K562 (cell line): ENCODE results near the gene MAST3. TPM values are rescaled to one million over a fixed set of nuclear protein-coding genes. Genes with fewer than 3 reads are reported as not detected.

ENCODE experiments used
- CBX3 ChIP-seq, 2 experiments: IDR thresholded peaks; 1 replicate in 1 of 2; 2 replicates in 1 of 2; pipeline ENCODE4 v1.6.1; 2012; ENCODE audit warnings: inconsistent platforms in 2 of 2, low read length in 2 of 2, borderline replicate concordance in 1 of 2, control low read depth in 1 of 2
- CREB1 ChIP-seq, 2 experiments: sonication (generic) in 1 of 2; formaldehyde crosslinking in 1 of 2; IDR thresholded peaks; 2 replicates each; pipeline versions ENCODE4 v1.6.1 to v1.8.0; 2012 to 2022; ENCODE audit warnings: inconsistent platforms in 1 of 2, mild to moderate bottlenecking in 1 of 2, missing genetic modification reagents in 1 of 2, moderate library complexity in 1 of 2
- KLF13 ChIP-seq: fragments of 450-650 bp; IDR thresholded peaks from 2 replicates; pipeline ENCODE4 v1.6.1; 2016; ENCODE audit warnings: missing genetic modification characterization, low read depth, mild to moderate bottlenecking, missing compliant biosample characterization, moderate library complexity, borderline replicate concordance
- MYC ChIP-seq, 2 experiments: fragments of 250-450 bp in 1 of 2; sonication (Bioruptor Pico) in 1 of 2; IDR thresholded peaks; 2 replicates each; pipeline versions ENCODE4 v1.5.1 to v1.6.1; 2012 to 2021; ENCODE audit warnings: low read depth in 2 of 2, borderline replicate concordance in 1 of 2, improper control_type of control experiment in 1 of 2, low read length in 1 of 2, mild to moderate bottlenecking in 1 of 2, moderate library complexity in 1 of 2
- NBN ChIP-seq: fragments of 450-650 bp; IDR thresholded peaks from 2 replicates; pipeline ENCODE4 v1.6.1; 2016; ENCODE audit warnings: low read depth, mild to moderate bottlenecking
- RBFOX2 ChIP-seq: fragments of 200-400 bp; formaldehyde crosslinking; IDR thresholded peaks from 2 replicates; pipeline ENCODE4 v1.6.1; 2017; ENCODE audit warnings: low read depth, mild to moderate bottlenecking, low read length, moderate library complexity
- RBM22 ChIP-seq: fragments of 200-400 bp; formaldehyde crosslinking; IDR thresholded peaks from 2 replicates; pipeline ENCODE4 v1.6.1; 2018; ENCODE audit warnings: low read length, low read depth; ENCODE audit not compliant: poor library complexity, severe bottlenecking
- SFPQ ChIP-seq: fragments of 200-400 bp; formaldehyde crosslinking; IDR thresholded peaks from 2 replicates; pipeline ENCODE4 v1.6.1; 2017; ENCODE audit warnings: mild to moderate bottlenecking, low read depth, low read length, moderate library complexity
- TAF1 ChIP-seq: IDR thresholded peaks from 2 replicates; pipeline ENCODE4 v1.6.1; 2011; ENCODE audit warnings: mild to moderate bottlenecking, low read length, moderate library complexity; ENCODE audit not compliant: insufficient read depth, control insufficient read depth, severe bottlenecking; ENCODE audit errors: extremely low read depth
- TCFL5 ChIP-seq: fragments of 250-450 bp; sonication (Bioruptor Pico); conservative IDR thresholded peaks from 2 replicates; pipeline ENCODE4 v1.6.1; 2021; ENCODE audit warnings: mild to moderate bottlenecking, moderate library complexity, matching md5 sums
- YY1 ChIP-seq, 3 experiments: IDR thresholded peaks; 2 replicates each; pipeline ENCODE4 v1.6.1; 2011; ENCODE audit warnings: low read length in 2 of 3, mild to moderate bottlenecking in 2 of 3, moderate library complexity in 2 of 3, borderline replicate concordance in 1 of 3, control low read depth in 1 of 3, low read depth in 1 of 3; ENCODE audit not compliant: insufficient read depth in 3 of 3, insufficient replicate concordance in 2 of 3, control insufficient read depth in 1 of 3, insufficient read length in 1 of 3; ENCODE audit errors: extremely low read depth in 1 of 3
- ZKSCAN1 ChIP-seq: fragments of 150-350 bp; IDR thresholded peaks from 2 replicates; pipeline ENCODE4 v1.6.1; 2016; ENCODE audit warnings: low read depth, low read length
- polyA plus RNA-seq, 8 experiments: library from polyadenylated mRNA; depleted of rRNA in 4 of 8; stranded (reverse) in 5 of 8; unstranded in 3 of 8; fragments of >200 nt; fragmentation: Nextera tagmentation in 2 of 8; fragmentation: Illumina TruSeq in 1 of 8; extraction: Ambion mirVana in 2 of 8; extraction: Trizol in 1 of 8; gene quantifications; 2 replicates each; pipeline versions ENCODE4 v1.2.1 to v1.2.3, GENCODE V29; 2011 to 2014; ENCODE audit warnings: inconsistent platforms in 1 of 8, missing spikeins in 1 of 8
- total RNA-seq, 7 experiments: library from RNA; depleted of rRNA in 6 of 7; stranded (reverse); fragments of >200 nt in 6 of 7; fragmentation: Illumina TruSeq in 2 of 7; extraction: Trizol in 2 of 7; gene quantifications; 2 replicates each; pipeline versions ENCODE4 v1.2.1 to v1.2.3, GENCODE V29; 2011 to 2021; ENCODE audit warnings: low replicate concordance in 1 of 7

Gene MAST3
- total and polyA plus RNA-seq, 9 of the 15 experiments (the other 6 are each of a cell fraction or from before 2014, with no cell fraction given) = 0.94 to 9.9 (median 2.4) TPM

GRCh38 chr19:18117692-18118378, 20.3 kb downstream of the MAST3 start (continued):
- TF ChIP-seq ZKSCAN1 (no peak), SFPQ (no peak), TAF1 (peak; percentile 31), MYC (IDR thresholded peaks at IDR 0.05; ENCODE audit: low read depth, low read length) (peak; percentile 24), MYC (CRISPR knock-in tag; IDR thresholded peaks at IDR 0.05; ENCODE audit: borderline replicate concordance, low read depth) (no peak), CBX3 (IDR thresholded peaks at IDR 0.05; ENCODE audit: borderline replicate concordance in 1 of 2, low read length in 2 of 2) (peak in 1 of 2 experiments; percentile 47; a peak in 1 of 3 replicates), NBN (no peak), YY1 (IDR thresholded peaks at IDR 0.05; ENCODE audit: borderline replicate concordance in 1 of 3, control insufficient read depth in 1 of 3, extremely low read depth in 1 of 3, insufficient read depth in 3 of 3, insufficient read length in 1 of 3, insufficient replicate concordance in 2 of 3, low read depth in 1 of 3, low read length in 2 of 3) (peak; percentile 51 to 86 (median 85)), CREB1 (IDR thresholded peaks at IDR 0.05) (0 out of 2 replicates have a peak, but pooled peaks have one; percentile 12), CREB1 (CRISPR knock-in tag; IDR thresholded peaks at IDR 0.05) (no peak), KLF13 (tag) (0 out of 2 replicates have a peak, but pooled peaks have one; percentile 46), RBFOX2 (peak; percentile 66), RBM22 (peak; percentile 87), TCFL5 (no peak)
